HepG2 (cell line): ENCODE measurements around the gene VWA2. TPM values are rescaled to one million over a fixed set of nuclear protein-coding genes. Genes with fewer than 3 reads are reported as not detected.

Experiments
- ATAC-seq: fragments of 200-7000 bp; cut with Tn5 transposase; 3 replicates; pipeline ENCODE4 v1.9.1; 2020; ENCODE audit warnings: mild to moderate bottlenecking, moderate library complexity
- BruUV-seq: library from RNA; stranded (reverse); fragments of 400-500 nt; replicated peaks from 2 replicates; lab custom pipeline; 2021; lab: Mats Ljungman, UMichigan
- CTCF ChIA-PET: fragments of 300-600 bp; formaldehyde crosslinking; extraction: SDS; loops from one replicate; lab custom pipeline; 2021; ENCODE audit warnings: low total read pairs, inconsistent platforms, low intra/inter-chr PET ratio; lab: Yijun Ruan, JAX
- POLR2A ChIA-PET: fragments of 350-600 bp; sonication (Branson Sonifier 250); formaldehyde crosslinking; loops from one replicate; lab custom pipeline; 2020; ENCODE audit warnings: antibody characterized with exemption, inconsistent platforms; lab: Yijun Ruan, JAX
- DNase-seq: peaks from one replicate; pipeline ENCODE4 v3.0.0-alpha.2; 2015; ENCODE audit warnings: low spot score
- FAIRE-seq: peaks from 3 replicates; lab custom pipeline; 2011; peaks lifted over from hg19 to GRCh38; lab: Jason Lieb, UNC
- H2AFZ ChIP-seq: one replicate; pipeline ENCODE4 v1.6.1; 2011; ENCODE audit warnings: low read length, inconsistent platforms
- H3K27ac ChIP-seq: fragments of 300-600 bp; 3 replicates; pipeline ENCODE4 v1.8.0; 2011; ENCODE audit warnings: mixed run types, mild to moderate bottlenecking, mixed read lengths, low read length, inconsistent platforms; ENCODE audit not compliant: insufficient read depth; ENCODE audit errors: extremely low read length
- H3K27me3 ChIP-seq, 2 experiments: fragments of 200-600 bp in 1 of 2; 2 replicates in 1 of 2; 3 replicates in 1 of 2; pipeline versions ENCODE4 v1.6.0 to v1.8.0; 2011; ENCODE audit warnings: low read length in 2 of 2, mild to moderate bottlenecking in 2 of 2, moderate library complexity in 2 of 2, inconsistent platforms in 1 of 2; ENCODE audit not compliant: insufficient read depth in 2 of 2, control insufficient read depth in 1 of 2
- H3K36me3 ChIP-seq, 2 experiments: fragments of 200-600 bp in 1 of 2; replicated peaks in 1 of 2; 2 replicates in 1 of 2; 3 replicates in 1 of 2; pipeline versions ENCODE4 v1.5.1 to v1.8.0; 2011; ENCODE audit warnings: low read length in 2 of 2, inconsistent platforms in 1 of 2; ENCODE audit not compliant: insufficient read depth in 2 of 2, control insufficient read depth in 1 of 2
- H3K4me1 ChIP-seq: 2 replicates; pipeline ENCODE4 v1.5.1; 2012; ENCODE audit warnings: low read length, inconsistent platforms; ENCODE audit not compliant: insufficient read depth
- H3K4me2 ChIP-seq: 2 replicates; pipeline ENCODE4 v1.6.0; 2011; ENCODE audit warnings: low read depth, low read length, inconsistent platforms
- H3K4me3 ChIP-seq, 3 experiments: fragments of 200-600 bp in 1 of 3; sonication (generic), shearing (Covaris generic) in 1 of 3; replicated peaks in 1 of 3; 2 replicates each; pipeline ENCODE4 v1.5.1; 2011 to 2016; ENCODE audit warnings: low read length in 3 of 3, inconsistent platforms in 2 of 3, low read depth in 2 of 3, mild to moderate bottlenecking in 2 of 3, control low read depth in 1 of 3, mixed read lengths in 1 of 3; ENCODE audit not compliant: insufficient read depth in 1 of 3
- H3K79me2 ChIP-seq: one replicate; pipeline ENCODE4 v1.6.1; 2011; ENCODE audit warnings: low read length, inconsistent platforms; ENCODE audit not compliant: insufficient read depth
- H3K9ac ChIP-seq: 2 replicates; pipeline ENCODE4 v1.6.0; 2011; ENCODE audit warnings: mild to moderate bottlenecking, low read depth, low read length, inconsistent platforms; ENCODE audit not compliant: insufficient read depth
- H3K9me3 ChIP-seq: 2 replicates; pipeline ENCODE4 v1.5.1; 2012; ENCODE audit warnings: mild to moderate bottlenecking, low read length
- H4K20me1 ChIP-seq: 2 replicates; pipeline ENCODE4 v1.6.0; 2011; ENCODE audit warnings: inconsistent platforms, mild to moderate bottlenecking, low read length, moderate library complexity; ENCODE audit not compliant: insufficient read depth
- CENPT ChIP-seq: sonication (generic); formaldehyde crosslinking; IDR thresholded peaks from 2 replicates; pipeline ENCODE4 v1.8.0; 2022; ENCODE audit warnings: low read depth, mild to moderate bottlenecking, moderate library complexity, missing genetic modification reagents
- FOXA3 ChIP-seq: IDR thresholded peaks from 2 replicates; pipeline ENCODE4 v1.6.1; 2016; ENCODE audit warnings: missing genetic modification reagents, missing compliant biosample characterization
- GATA4 ChIP-seq: sonication (generic); IDR thresholded peaks from 2 replicates; pipeline ENCODE4 v1.6.1; 2016; ENCODE audit warnings: antibody characterized with exemption, low read depth, borderline replicate concordance
- HCFC1 ChIP-seq: fragments of 150-350 bp; IDR thresholded peaks from 2 replicates; pipeline ENCODE4 v1.6.1; 2014; ENCODE audit warnings: low read depth, low read length
- HOXD1 ChIP-seq: sonication (generic); formaldehyde crosslinking; IDR thresholded peaks from 2 replicates; pipeline ENCODE4 v1.5.0; 2020; ENCODE audit warnings: missing genetic modification reagents
- LCORL ChIP-seq, 2 experiments: fragments of 450-650 bp in 1 of 2; sonication (generic) in 1 of 2; formaldehyde crosslinking in 1 of 2; IDR thresholded peaks; 2 replicates each; pipeline versions ENCODE4 v1.5.0 to v1.6.1; 2017 to 2020; ENCODE audit warnings: antibody characterized with exemption in 1 of 2, missing genetic modification reagents in 1 of 2
- NFE2L1 ChIP-seq: sonication (generic); formaldehyde crosslinking; IDR thresholded peaks from 2 replicates; pipeline ENCODE4 v1.4.0; 2020; ENCODE audit warnings: missing genetic modification reagents, mild to moderate bottlenecking, borderline replicate concordance
- RXRB ChIP-seq: IDR thresholded peaks from 2 replicates; pipeline ENCODE4 v1.6.1; 2016; ENCODE audit warnings: borderline replicate concordance, missing genetic modification reagents, missing compliant biosample characterization
- SALL1 ChIP-seq: sonication (generic); formaldehyde crosslinking; IDR thresholded peaks from 2 replicates; pipeline ENCODE4 v1.8.0; 2022; ENCODE audit warnings: mild to moderate bottlenecking, missing genetic modification reagents
- YEATS4 ChIP-seq: sonication (generic); formaldehyde crosslinking; IDR thresholded peaks from 2 replicates; pipeline ENCODE4 v1.4.0; 2020; ENCODE audit warnings: missing genetic modification reagents, borderline replicate concordance
- YY1 ChIP-seq: IDR thresholded peaks from 2 replicates; pipeline ENCODE4 v1.6.1; 2011; ENCODE audit warnings: low read length, low read depth, moderate library complexity, mild to moderate bottlenecking; ENCODE audit not compliant: insufficient read depth, insufficient replicate concordance
- ZNF121 ChIP-seq: sonication (generic); formaldehyde crosslinking; IDR thresholded peaks from 2 replicates; pipeline ENCODE4 v1.5.0; 2020; ENCODE audit warnings: mild to moderate bottlenecking, missing genetic modification reagents
- ZNF232 ChIP-seq: sonication (generic); formaldehyde crosslinking; IDR thresholded peaks from 2 replicates; pipeline ENCODE4 v1.4.0; 2020; ENCODE audit warnings: missing genetic modification reagents, borderline replicate concordance
- ZNF607 ChIP-seq: sonication (generic); formaldehyde crosslinking; IDR thresholded peaks from 2 replicates; pipeline ENCODE4 v1.5.1; 2020; ENCODE audit warnings: missing genetic modification reagents, mild to moderate bottlenecking, borderline replicate concordance
- ZNF878 ChIP-seq: sonication (generic); formaldehyde crosslinking; IDR thresholded peaks from 2 replicates; pipeline ENCODE4 v1.8.1; 2023; ENCODE audit warnings: mild to moderate bottlenecking, missing genetic modification reagents, moderate library complexity
- WGBS: methylation state at CpG from one replicate; pipeline ENCODE4 v1.1.6; 2017; ENCODE audit warnings: low lambda C conversion rate; 5-methylcytosine and 5-hydroxymethylcytosine counted together
- in situ Hi-C: cut with HindIII; loops from 2 replicates; pipeline ENCODE4 v1.10.0; 2017; ENCODE audit warnings: low pct_unique_long_range_greater_than_20kb; ENCODE audit not compliant: extremely low pct_ligation_motif_present
- intact Hi-C: fragments of 100-400 bp; cut with micrococcal nuclease; formaldehyde crosslinking; loops from one replicate; pipeline ENCODE4 v1.10.0; 2022; ENCODE audit not compliant: unreplicated experiment
- polyA plus RNA-seq, 8 experiments: library from polyadenylated mRNA; depleted of rRNA in 3 of 8; stranded (reverse) in 7 of 8; unstranded in 1 of 8; fragments of >200 nt; fragmentation: Illumina TruSeq in 4 of 8; extraction: Trizol in 4 of 8; gene quantifications; 2 replicates each; pipeline versions ENCODE4 v1.2.1 to v1.2.3, GENCODE V29; 2011 to 2016; ENCODE audit warnings: low read depth in 4 of 8, missing spikeins in 1 of 8, mixed read lengths in 1 of 8; ENCODE audit not compliant: insufficient read depth in 1 of 8
- total RNA-seq, 5 experiments: library from RNA; depleted of rRNA; stranded (reverse); fragments of >200 nt; fragmentation: Illumina TruSeq; extraction: Trizol; gene quantifications; 2 replicates each; pipeline ENCODE4 v1.2.3, GENCODE V29; 2016; ENCODE audit warnings: low read depth in 1 of 5
- TF ChIP-seq, protein P1 (sequence below): sonication (generic); formaldehyde crosslinking; IDR thresholded peaks from 2 replicates; pipeline ENCODE4; 2020; ENCODE audit warnings: missing genetic modification reagents, mild to moderate bottlenecking, borderline replicate concordance
- TF ChIP-seq, protein P2 (sequence below): IDR thresholded peaks from 2 replicates; pipeline ENCODE4 v1.6.1; 2012; ENCODE audit warnings: inconsistent platforms
- TF ChIP-seq, protein P3 (sequence below): sonication (generic); formaldehyde crosslinking; IDR thresholded peaks from 2 replicates; pipeline ENCODE4 v1.9.0; 2022; ENCODE audit warnings: missing genetic modification reagents, mild to moderate bottlenecking, borderline replicate concordance
- TF ChIP-seq, protein P4 (sequence below): sonication (generic); formaldehyde crosslinking; IDR thresholded peaks from 2 replicates; pipeline ENCODE4 v1.8.0; 2022; ENCODE audit warnings: missing genetic modification reagents, low read depth, mild to moderate bottlenecking, borderline replicate concordance

VWA2 gene
- total and polyA plus RNA-seq, 2 of the 13 experiments (the other 11 are each of a cell fraction or from before 2014, with no cell fraction given), result not detected

GRCh38 chr10:114246679-114247305, 7.7 kb downstream of the VWA2 start (continued):
- TF ChIP-seq, protein P1, sequence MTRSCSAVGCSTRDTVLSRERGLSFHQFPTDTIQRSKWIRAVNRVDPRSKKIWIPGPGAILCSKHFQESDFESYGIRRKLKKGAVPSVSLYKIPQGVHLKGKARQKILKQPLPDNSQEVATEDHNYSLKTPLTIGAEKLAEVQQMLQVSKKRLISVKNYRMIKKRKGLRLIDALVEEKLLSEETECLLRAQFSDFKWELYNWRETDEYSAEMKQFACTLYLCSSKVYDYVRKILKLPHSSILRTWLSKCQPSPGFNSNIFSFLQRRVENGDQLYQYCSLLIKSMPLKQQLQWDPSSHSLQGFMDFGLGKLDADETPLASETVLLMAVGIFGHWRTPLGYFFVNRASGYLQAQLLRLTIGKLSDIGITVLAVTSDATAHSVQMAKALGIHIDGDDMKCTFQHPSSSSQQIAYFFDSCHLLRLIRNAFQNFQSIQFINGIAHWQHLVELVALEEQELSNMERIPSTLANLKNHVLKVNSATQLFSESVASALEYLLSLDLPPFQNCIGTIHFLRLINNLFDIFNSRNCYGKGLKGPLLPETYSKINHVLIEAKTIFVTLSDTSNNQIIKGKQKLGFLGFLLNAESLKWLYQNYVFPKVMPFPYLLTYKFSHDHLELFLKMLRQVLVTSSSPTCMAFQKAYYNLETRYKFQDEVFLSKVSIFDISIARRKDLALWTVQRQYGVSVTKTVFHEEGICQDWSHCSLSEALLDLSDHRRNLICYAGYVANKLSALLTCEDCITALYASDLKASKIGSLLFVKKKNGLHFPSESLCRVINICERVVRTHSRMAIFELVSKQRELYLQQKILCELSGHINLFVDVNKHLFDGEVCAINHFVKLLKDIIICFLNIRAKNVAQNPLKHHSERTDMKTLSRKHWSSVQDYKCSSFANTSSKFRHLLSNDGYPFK (CRISPR knock-in tag), result no peak
- TF ChIP-seq NFE2L1 (no peak), RXRB (CRISPR knock-in tag) (no peak), YY1 (no peak), LCORL (IDR thresholded peaks at IDR 0.05) (no peak), LCORL (CRISPR knock-in tag; IDR thresholded peaks at IDR 0.05) (no peak), HOXD1 (CRISPR knock-in tag) (no peak), YEATS4 (CRISPR knock-in tag) (no peak)
- TF ChIP-seq, protein P2, sequence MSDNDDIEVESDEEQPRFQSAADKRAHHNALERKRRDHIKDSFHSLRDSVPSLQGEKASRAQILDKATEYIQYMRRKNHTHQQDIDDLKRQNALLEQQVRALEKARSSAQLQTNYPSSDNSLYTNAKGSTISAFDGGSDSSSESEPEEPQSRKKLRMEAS, result no peak

GRCh38 chr10:114250236-114250635, 11.2 kb downstream of the VWA2 start:
- Histone ChIP-seq H3K27ac (no peak overlapping the region), H2AFZ (no peak overlapping the region), H3K4me2 (no peak overlapping the region), H3K36me3 (no peaks in the 10 kb centered on the region), H3K9me3 (no peaks in the 10 kb centered on the region), H3K27me3 (peaks cover 0 to 18% of the 10 kb centered on the region in 2 experiments; a peak in 1 of 5 replicates), H3K79me2 (no peaks in the 10 kb centered on the region), H3K4me1 (no peaks in the 10 kb centered on the region), H4K20me1 (no peaks in the 10 kb centered on the region), H3K4me3 (no peak overlapping the region), H3K9ac (no peak overlapping the region)
- no TSS peak for BruUV-seq
- POLR2A ChIA-PET, result no interaction called here
- no peak for DNase-seq
- FAIRE-seq, result no peak
- intact Hi-C loops, result no loop called here
- CTCF ChIA-PET, result no interaction called here
- in situ Hi-C loops, result no loop called here
- no peak for ATAC-seq
- WGBS, result 6% methylated on average over 6 of the region's 6 CpGs
- TF ChIP-seq ZNF878 (CRISPR knock-in tag), result no peak
- TF ChIP-seq ZNF607, result no peak
- TF ChIP-seq GATA4, result no peak
- TF ChIP-seq, protein P3, sequence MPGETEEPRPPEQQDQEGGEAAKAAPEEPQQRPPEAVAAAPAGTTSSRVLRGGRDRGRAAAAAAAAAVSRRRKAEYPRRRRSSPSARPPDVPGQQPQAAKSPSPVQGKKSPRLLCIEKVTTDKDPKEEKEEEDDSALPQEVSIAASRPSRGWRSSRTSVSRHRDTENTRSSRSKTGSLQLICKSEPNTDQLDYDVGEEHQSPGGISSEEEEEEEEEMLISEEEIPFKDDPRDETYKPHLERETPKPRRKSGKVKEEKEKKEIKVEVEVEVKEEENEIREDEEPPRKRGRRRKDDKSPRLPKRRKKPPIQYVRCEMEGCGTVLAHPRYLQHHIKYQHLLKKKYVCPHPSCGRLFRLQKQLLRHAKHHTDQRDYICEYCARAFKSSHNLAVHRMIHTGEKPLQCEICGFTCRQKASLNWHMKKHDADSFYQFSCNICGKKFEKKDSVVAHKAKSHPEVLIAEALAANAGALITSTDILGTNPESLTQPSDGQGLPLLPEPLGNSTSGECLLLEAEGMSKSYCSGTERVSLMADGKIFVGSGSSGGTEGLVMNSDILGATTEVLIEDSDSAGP (CRISPR knock-in tag), result no peak
- no peak for TF ChIP-seq FOXA3 (CRISPR knock-in tag)
- TF ChIP-seq HCFC1, result no peak
- TF ChIP-seq, protein P4, sequence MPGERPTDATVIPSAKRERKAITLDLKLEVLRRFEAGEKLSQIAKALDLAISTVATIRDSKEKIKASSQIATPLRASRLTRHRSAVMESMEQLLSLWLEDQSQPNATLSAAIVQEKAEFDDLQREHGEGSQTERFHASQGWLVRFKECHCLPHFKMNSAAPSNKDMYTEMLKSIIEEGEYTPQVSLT (CRISPR knock-in tag), result no peak
- TF ChIP-seq ZNF121 (CRISPR knock-in tag), result no peak
- no peak for TF ChIP-seq ZNF232 (CRISPR knock-in tag)
- TF ChIP-seq SALL1, result no peak
- TF ChIP-seq CENPT, result no peak
